Measurements from ENCODE around the gene KNOP1. TPM values are rescaled to one million over a fixed set of nuclear protein-coding genes. Genes with fewer than 3 reads are reported as not detected.

The KNOP1 gene
- total RNA-seq, 1 donor from 2014 or later, result 23.2 TPM

Other genes with a start within 250 kb of the KNOP1 start
- 48.9 and 54.6 TPM in 2 replicates for gene GDE1, start 196.1 kb downstream of the KNOP1 start, total RNA-seq
- 5.0 and 11.0 TPM in 2 replicates for gene CCP110, start 194.3 kb downstream of the KNOP1 start, total RNA-seq
- gene VPS35L, start 162.5 kb downstream of the KNOP1 start, total RNA-seq, result 68.0 and 70.8 TPM in 2 replicates
- gene IQCK, start within 50 bp of the KNOP1 start, total RNA-seq, result 36.1 and 52.3 TPM in 2 replicates
- 54.4 and 109 TPM in 2 replicates for gene GPRC5B, start 166.6 kb upstream of the KNOP1 start, total RNA-seq

Data from glomerular endothelial cell (primary cell).